Suppressor macrophage treated with lipopolysaccharide for 1 hour (primary cell): ENCODE results near the gene DMXL1.
"Not testable (repeated sequence)": the region's sequence is repeated elsewhere in the genome, so short reads cannot be mapped to it uniquely, and the experiment has no call there.

Experiments used
- DNase-seq, 3 donors: peaks; one replicate each; pipeline ENCODE4 v3.0.0-alpha.2; 2020 to 2022

DMXL1 gene

DNA sequence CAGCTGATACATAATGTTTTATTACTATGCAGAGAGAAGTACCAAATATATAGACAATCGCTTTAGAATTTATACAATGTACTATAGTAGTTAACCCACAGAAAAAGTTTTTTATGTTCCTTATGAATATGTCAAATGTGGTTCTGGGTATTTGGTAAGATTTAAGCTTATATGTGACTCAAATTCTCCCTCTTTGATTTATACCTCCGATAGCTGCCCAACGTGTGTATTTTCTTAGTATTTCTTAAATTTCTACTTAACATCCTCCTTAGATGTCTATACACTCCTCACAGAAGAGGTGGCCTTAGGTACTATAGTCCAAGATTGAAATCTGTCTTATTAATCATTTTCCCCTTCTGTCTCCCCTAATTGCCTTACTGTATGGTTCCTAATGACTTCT, 146.3 kb downstream of the DMXL1 start:
- no peak for DNase-seq

DNA sequence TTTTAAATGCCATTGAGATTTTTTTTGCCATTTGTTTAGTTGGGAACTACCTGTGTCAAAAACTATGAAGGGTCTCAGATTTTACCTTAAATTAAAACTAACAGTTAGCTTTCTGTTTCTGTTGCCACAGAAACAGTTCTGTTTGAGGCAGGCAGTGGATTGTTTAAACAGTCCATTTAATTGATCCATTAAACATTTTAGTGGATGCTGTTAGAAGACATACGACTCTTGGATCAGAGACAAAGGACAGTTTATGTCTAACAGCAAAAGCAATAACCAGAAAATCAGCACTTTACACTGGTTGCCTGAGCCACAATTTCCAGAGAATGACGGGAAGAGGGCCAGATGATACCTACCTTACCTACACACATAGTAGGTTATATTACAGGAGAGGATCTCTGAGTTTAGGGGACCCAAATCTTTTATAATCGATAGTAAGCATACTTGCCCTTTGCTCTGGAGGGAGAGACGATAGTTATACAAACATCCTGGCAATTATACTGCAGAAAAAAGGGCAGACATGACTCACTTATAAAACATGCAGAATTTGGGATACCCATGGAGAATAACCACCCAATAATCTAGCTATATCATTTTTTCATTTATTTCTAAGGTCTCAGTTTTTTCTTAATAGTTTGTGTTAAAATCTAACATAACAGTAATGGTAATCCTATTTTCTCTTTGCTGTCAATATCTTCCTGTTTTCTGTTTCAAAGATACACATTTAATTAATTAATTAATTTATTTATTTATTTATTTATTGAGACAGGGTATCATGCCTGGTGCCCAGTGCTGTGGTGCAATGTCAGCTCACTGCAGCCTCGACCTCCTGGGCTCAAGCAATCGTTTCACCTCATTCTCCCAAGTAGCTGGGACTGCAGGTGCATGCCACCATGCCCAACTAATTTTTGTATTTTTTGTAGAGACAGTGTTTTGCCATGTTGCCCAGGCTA, 148.2 kb downstream of the DMXL1 start:
- no peak for DNase-seq

GRCh38 chr5:119220576-119221197, 149.8 kb downstream of the DMXL1 start:
- DNase-seq = peak in 2 of 3 donors; percentile 2 to 11

DNA sequence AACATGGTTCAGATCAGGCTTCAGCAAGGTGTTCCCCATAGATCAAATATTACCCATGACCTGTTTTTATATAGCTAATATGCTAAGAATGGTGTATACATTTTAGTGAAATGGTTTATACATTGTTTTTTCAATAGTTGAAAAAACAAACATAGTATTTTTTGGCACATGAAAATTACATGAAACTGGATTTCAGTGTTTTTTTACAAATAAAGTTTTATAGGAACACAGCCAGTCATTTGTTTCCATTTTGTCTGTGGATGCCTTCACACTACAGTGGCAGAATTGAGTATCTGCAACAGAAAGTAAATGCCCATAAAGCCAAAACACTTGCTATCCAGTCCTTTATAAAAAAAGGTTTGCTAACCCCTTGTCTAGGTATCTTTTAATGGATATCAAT, 150.4 kb downstream of the DMXL1 start:
- DNase-seq = no peak

DNA sequence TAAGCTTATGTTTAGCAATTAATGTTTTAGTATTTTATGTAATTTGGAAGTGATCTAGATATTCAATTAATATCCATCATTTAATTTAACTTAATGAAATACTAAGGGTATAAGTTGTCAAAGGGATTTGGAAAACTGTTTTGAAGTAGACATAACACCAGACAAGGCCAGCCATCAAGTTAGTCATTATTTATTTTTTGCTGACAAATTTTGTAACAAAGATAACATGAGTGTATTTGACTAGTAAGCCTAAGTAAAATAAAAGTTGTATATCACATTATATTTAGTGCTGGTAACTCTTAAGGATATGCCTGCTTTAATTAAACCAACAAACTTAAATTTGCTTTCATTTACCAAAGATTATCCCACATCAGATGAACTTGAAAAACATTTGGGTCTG, 159.1 kb downstream of the DMXL1 start:
- no peak for DNase-seq

- DNase-seq = no peak
These were observed 167.6 kb downstream of the DMXL1 start for GRCh38 chr5:119238265-119239118.

- DNase-seq = no peak
These were observed 168.2 kb downstream of the DMXL1 start for GRCh38 chr5:119239119-119239417.

DNA sequence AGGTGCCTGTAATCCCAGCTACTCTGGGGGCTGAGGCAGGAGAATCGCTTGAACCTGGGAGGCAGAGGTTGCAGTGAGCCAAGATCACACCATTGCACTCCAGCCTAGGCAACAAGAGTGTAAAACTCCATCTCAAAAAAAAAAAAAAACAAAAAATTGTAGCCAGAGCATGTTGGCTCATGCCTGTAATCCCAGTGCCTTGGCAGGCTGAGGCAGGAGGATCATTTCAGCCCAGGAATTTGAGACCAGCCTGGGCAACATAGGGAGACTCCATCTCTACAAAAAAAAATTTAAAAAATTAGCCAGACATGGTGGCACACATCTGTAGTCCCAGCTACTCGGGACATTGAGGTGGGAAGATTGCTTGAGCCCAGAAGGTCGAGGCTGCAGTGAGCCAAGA, 168.9 kb downstream of the DMXL1 start:
- not testable (repeated sequence) for DNase-seq

DNA sequence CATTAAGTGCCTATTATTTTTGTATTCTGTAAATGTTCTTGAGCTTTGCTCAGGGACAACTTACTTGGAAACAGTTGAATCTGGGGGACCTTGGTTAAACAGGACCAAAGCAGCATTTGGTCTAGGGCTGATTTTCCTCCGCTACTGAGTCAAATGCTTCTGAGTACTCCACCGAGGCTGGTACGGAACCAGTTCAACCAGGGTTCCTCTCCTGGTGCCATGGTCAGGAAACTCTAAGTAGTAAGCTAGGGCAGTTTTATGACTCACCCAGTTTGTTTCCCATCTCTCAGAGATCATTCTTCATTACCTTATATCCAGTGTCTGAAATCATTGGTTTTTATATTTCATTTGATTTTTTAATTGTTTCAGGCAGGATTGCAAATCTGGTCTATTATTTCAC, 173.0 kb downstream of the DMXL1 start:
- peak in 1 of 3 donors; percentile 32 for DNase-seq

- DNase-seq = no peak
These were observed 180.3 kb downstream of the DMXL1 start for GRCh38 chr5:119250946-119251901.

DNA sequence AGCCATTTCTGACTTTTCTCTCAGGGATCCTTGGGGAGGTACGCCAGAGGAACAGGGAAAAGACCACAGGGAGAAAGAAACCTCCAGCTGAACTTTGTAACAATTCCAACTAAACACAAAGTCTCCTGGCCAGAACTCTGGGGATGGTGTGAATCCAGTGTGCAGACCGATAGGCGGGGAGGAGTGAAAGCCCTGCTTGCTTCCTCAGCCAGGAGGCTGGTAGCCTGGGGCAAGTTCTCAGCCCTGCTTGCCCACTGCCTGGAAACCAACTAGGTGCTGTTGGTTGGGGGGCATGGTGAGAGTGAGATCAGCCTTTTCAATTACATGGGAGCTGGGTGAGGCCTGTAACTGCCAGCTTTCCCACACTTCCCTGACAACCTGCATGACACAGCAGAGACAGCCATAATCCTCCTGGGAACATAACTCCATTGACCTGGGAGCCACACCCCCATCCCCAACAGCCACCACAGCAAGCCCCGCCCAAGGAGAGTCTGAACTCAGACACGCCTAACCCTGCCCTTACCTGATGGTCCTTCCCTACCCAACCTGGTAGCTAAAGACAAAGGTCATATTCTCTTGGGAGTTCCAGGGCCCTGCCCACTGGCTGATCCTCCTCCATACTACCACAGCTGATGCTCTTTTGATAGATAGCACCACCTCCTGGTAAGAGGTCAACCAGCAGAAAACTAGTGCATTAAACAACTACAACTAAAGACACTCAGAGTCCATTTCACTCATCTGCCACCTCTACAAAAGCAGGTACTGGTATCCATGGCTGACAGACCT, 184.9 kb downstream of the DMXL1 start:
- DNase-seq = peak in 2 of 3 donors; percentile 27 to 39

- no peak for DNase-seq
These were observed 186.7 kb downstream of the DMXL1 start for GRCh38 chr5:119257613-119258012.

DNA sequence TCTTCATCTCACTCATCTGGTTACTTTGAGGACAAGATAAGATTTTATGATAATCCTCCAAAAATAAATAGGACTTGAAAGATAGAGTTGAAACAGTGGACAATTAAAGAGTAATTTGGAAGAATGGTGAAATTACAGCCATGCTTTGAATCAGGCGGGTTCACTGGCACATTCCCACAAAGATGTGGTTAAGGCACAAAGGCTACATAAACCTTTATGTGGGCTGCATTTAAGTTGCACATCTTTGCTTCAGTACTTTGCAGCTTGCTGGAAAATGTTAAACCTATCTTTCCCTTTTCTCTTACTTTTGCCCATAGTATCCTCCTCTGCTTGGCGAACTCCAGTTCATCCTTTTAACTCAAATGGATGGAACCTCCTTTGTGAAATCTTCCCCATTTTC, 192.8 kb downstream of the DMXL1 start:
- DNase-seq = no peak

GRCh38 chr5:119264186-119264585, 193.3 kb downstream of the DMXL1 start:
- DNase-seq = no peak

DNA sequence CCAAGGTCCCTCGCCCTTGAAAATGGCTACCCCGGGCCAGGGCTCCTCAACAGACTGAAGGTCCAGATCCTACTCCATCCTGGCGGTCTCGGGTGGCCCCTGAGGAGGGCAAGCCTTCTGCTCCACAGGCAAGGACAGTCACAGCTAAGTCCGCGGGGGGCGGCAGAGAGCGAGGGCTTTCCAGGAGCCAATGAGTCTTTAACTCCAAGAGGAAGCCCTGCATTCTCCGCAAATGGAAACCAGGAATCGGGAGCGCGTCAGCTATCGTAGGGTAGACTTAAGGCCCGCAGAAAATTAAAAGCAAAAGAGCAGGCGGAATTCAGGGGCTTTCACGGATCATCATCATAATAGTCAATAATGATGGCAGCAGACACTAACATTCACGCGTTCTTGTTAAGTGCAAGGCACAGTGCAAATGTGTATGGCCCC, 197.1 kb downstream of the DMXL1 start:
- DNase-seq = peak; percentile 96 to 97 (median 96)

- peak; percentile 97 to 99 (median 98) for DNase-seq
These were observed 197.6 kb downstream of the DMXL1 start for GRCh38 chr5:119268387-119269060.

- DNase-seq = peak; percentile 40 to 45 (median 42)
These were observed 198.4 kb downstream of the DMXL1 start for GRCh38 chr5:119269061-119269944.

DNA sequence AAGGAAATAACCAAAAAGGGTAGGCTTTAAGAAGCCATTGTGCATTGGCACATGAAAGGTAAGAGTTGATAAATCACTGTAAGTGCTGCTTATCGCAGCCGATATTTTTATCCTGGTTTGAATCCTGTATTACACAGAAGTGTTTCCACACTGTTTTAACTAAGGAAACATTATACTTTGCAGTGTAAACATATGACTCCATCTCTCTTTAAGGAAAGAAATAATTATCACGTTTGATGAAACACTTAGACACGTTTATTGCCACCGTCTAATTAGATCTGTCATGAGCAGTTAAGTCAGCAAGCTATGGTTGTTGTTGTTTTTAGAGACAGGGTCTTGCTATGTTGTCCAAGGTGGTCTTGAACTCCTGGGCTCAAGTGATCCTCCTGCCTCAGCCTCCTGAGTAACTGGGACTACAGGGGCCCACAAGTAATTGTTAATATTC, 199.3 kb downstream of the DMXL1 start:
- DNase-seq = no peak

GRCh38 chr5:119270960-119271757, 200.3 kb downstream of the DMXL1 start:
- DNase-seq = peak in 2 of 3 donors; percentile 44 to 51
